H9 (cell line): Measurements from ENCODE around the gene CASP6. TPM values are rescaled to one million over a fixed set of nuclear protein-coding genes. Genes with fewer than 3 reads are reported as not detected.

Experiments used
- DNase-seq: peaks from one replicate; pipeline ENCODE4 v3.0.0-alpha.2; 2017
- H2AFZ ChIP-seq: one replicate; pipeline ENCODE4 v1.6.1; 2013; ENCODE audit warnings: mild to moderate bottlenecking, low read length, control low read depth, moderate library complexity
- H2AK5ac ChIP-seq: 2 replicates; pipeline ENCODE4 v1.6.1; 2013; ENCODE audit warnings: low read length, control low read depth, mixed read lengths; ENCODE audit not compliant: insufficient read length
- H2BK120ac ChIP-seq: one replicate; pipeline ENCODE4 v1.6.1; 2013; ENCODE audit warnings: low read depth, mild to moderate bottlenecking, low read length, control low read depth, inconsistent platforms; ENCODE audit not compliant: poor library complexity, severe bottlenecking
- H2BK12ac ChIP-seq: 2 replicates; pipeline ENCODE4 v1.6.1; 2013; ENCODE audit warnings: low read length, control low read depth, mixed read lengths, low read depth; ENCODE audit not compliant: insufficient read length
- H2BK15ac ChIP-seq: 2 replicates; pipeline ENCODE4 v1.6.1; 2013; ENCODE audit warnings: low read depth, low read length, control low read depth
- H2BK20ac ChIP-seq: one replicate; pipeline ENCODE4 v1.6.1; 2013; ENCODE audit warnings: low read depth, mild to moderate bottlenecking, low read length, control low read depth, inconsistent platforms; ENCODE audit not compliant: poor library complexity, severe bottlenecking
- H2BK5ac ChIP-seq: 2 replicates; pipeline ENCODE4 v1.6.1; 2013; ENCODE audit warnings: low read length, control low read depth, mixed read lengths; ENCODE audit not compliant: insufficient read length
- H3K14ac ChIP-seq: 2 replicates; pipeline ENCODE4 v1.6.1; 2013; ENCODE audit warnings: low read length, control low read depth; ENCODE audit not compliant: insufficient read depth
- H3K18ac ChIP-seq: 2 replicates; pipeline ENCODE4 v1.6.1; 2013; ENCODE audit warnings: low read depth, mild to moderate bottlenecking, mixed read lengths, low read length, control low read depth; ENCODE audit not compliant: insufficient read length
- H3K23ac ChIP-seq: 2 replicates; pipeline ENCODE4 v1.6.1; 2013; ENCODE audit warnings: low read length, control low read depth, mixed read lengths, low read depth; ENCODE audit not compliant: insufficient read length
- H3K23me2 ChIP-seq: 2 replicates; pipeline ENCODE4 v1.6.1; 2013; ENCODE audit warnings: low read depth, mild to moderate bottlenecking, mixed read lengths, low read length, control low read depth; ENCODE audit not compliant: insufficient read length, poor library complexity, severe bottlenecking
- H3K27ac ChIP-seq: 2 replicates; pipeline ENCODE4 v1.5.1; 2013; ENCODE audit warnings: low read length, control low read depth, mixed read lengths, low read depth; ENCODE audit not compliant: insufficient read length
- H3K27me3 ChIP-seq: 2 replicates; pipeline ENCODE4 v1.6.1; 2013; ENCODE audit warnings: low read length, control low read depth, inconsistent platforms; ENCODE audit not compliant: insufficient read depth
- H3K4ac ChIP-seq: 2 replicates; pipeline ENCODE4 v1.6.1; 2013; ENCODE audit warnings: low read depth, mild to moderate bottlenecking, control low read depth, inconsistent platforms, low read length, moderate library complexity
- H3K4me1 ChIP-seq: 2 replicates; pipeline ENCODE4 v1.6.1; 2013; ENCODE audit warnings: low read length, control low read depth, inconsistent platforms; ENCODE audit not compliant: insufficient read depth
- H3K4me2 ChIP-seq: 2 replicates; pipeline ENCODE4 v1.6.1; 2013; ENCODE audit warnings: low read length, control low read depth, mixed read lengths; ENCODE audit not compliant: insufficient read length, insufficient read depth
- H3K56ac ChIP-seq: 2 replicates; pipeline ENCODE4 v1.6.1; 2013; ENCODE audit warnings: low read depth, mild to moderate bottlenecking, mixed read lengths, low read length, control low read depth; ENCODE audit not compliant: insufficient read length
- H3K79me1 ChIP-seq: 2 replicates; pipeline ENCODE4 v1.6.1; 2013; ENCODE audit warnings: low read depth, mild to moderate bottlenecking, moderate library complexity, low read length, control low read depth, inconsistent platforms; ENCODE audit not compliant: insufficient read depth, poor library complexity, severe bottlenecking
- H3K79me2 ChIP-seq: 2 replicates; pipeline ENCODE4 v1.6.1; 2013; ENCODE audit warnings: low read length, control low read depth, inconsistent platforms; ENCODE audit not compliant: insufficient read depth
- H3K9ac ChIP-seq: 2 replicates; pipeline ENCODE4 v1.6.1; 2013; ENCODE audit warnings: low read length, control low read depth, mixed read lengths; ENCODE audit not compliant: insufficient read length; ENCODE audit errors: extremely low read depth
- H3K9me3 ChIP-seq: one replicate; pipeline ENCODE4 v1.6.1; 2013; ENCODE audit warnings: low read depth, low read length, inconsistent platforms; ENCODE audit not compliant: control insufficient read depth
- H3T11ph ChIP-seq: one replicate; pipeline ENCODE4 v1.6.1; 2013; ENCODE audit warnings: mild to moderate bottlenecking, low read length, control low read depth, inconsistent platforms
- H4K20me1 ChIP-seq: one replicate; pipeline ENCODE4 v1.6.1; 2013; ENCODE audit not compliant: control insufficient read depth, insufficient read length, insufficient read depth
- H4K5ac ChIP-seq: 2 replicates; pipeline ENCODE4 v1.6.1; 2013; ENCODE audit warnings: low read depth, mild to moderate bottlenecking, mixed read lengths, low read length, control low read depth; ENCODE audit not compliant: insufficient read length
- H4K8ac ChIP-seq: replicated peaks from 2 replicates; pipeline ENCODE4 v1.6.1; 2013; ENCODE audit warnings: low read length, control low read depth, mixed read lengths, low read depth; ENCODE audit not compliant: insufficient read length
- H4K91ac ChIP-seq: 2 replicates; pipeline ENCODE4 v1.6.1; 2013; ENCODE audit warnings: low read depth, mild to moderate bottlenecking, moderate library complexity, mixed read lengths, low read length, control low read depth; ENCODE audit not compliant: insufficient read length
- H3K27ac Mint-ChIP-seq, 3 experiments: 2 replicates in 2 of 3; 3 replicates in 1 of 3; pipeline ENCODE4 v1.8.0; 2020 to 2021; ENCODE audit warnings: mixed read lengths in 3 of 3, mild to moderate bottlenecking in 1 of 3, moderate library complexity in 1 of 3
- H3K27me3 Mint-ChIP-seq: 2 replicates; pipeline ENCODE4 v1.8.0; 2021; ENCODE audit warnings: low read depth, mild to moderate bottlenecking, moderate library complexity, mixed read lengths
- H3K36me3 Mint-ChIP-seq, 3 experiments: 2 replicates in 2 of 3; 3 replicates in 1 of 3; pipeline ENCODE4 v1.8.0; 2020 to 2021; ENCODE audit warnings: low read depth in 3 of 3, mixed read lengths in 3 of 3; ENCODE audit not compliant: insufficient read depth in 1 of 3
- H3K4me1 Mint-ChIP-seq, 2 experiments: 2 replicates each; pipeline ENCODE4 v1.8.0; 2020; ENCODE audit warnings: mixed read lengths in 2 of 2
- H3K4me3 Mint-ChIP-seq, 2 experiments: 2 replicates in 1 of 2; 3 replicates in 1 of 2; pipeline ENCODE4 v1.8.0; 2020 to 2021; ENCODE audit warnings: mild to moderate bottlenecking in 2 of 2, mixed read lengths in 2 of 2, moderate library complexity in 1 of 2
- H3K9me3 Mint-ChIP-seq, 2 experiments: 2 replicates in 1 of 2; 3 replicates in 1 of 2; pipeline ENCODE4 v1.8.0; 2020; ENCODE audit warnings: mild to moderate bottlenecking in 2 of 2, mixed read lengths in 2 of 2, moderate library complexity in 1 of 2
- WGBS: extraction: QIAGEN DNeasy Blood & Tissue Kit; methylation state at CpG from one replicate; pipeline ENCODE4 v1.1.7; 2013; ENCODE audit warnings: missing lambda C conversion rate, low lambda C conversion rate, mixed read lengths; ENCODE audit not compliant: insufficient read length; ENCODE audit errors: extremely low coverage; 5-methylcytosine and 5-hydroxymethylcytosine counted together
- total RNA-seq: library from RNA; stranded (reverse); gene quantifications from 2 replicates; pipeline ENCODE4 v1.2.1, GENCODE V29; 2021
- TF ChIP-seq, protein P1 (sequence below): fragments of 200-600 bp; sonication (generic); conservative IDR thresholded peaks from 3 replicates; pipeline ENCODE4 v1.8.0; 2021; ENCODE audit warnings: antibody characterized with exemption, mild to moderate bottlenecking

CASP6 gene
- total RNA-seq, 1 experiment from 2014 or later, result 25.2 TPM

DNA sequence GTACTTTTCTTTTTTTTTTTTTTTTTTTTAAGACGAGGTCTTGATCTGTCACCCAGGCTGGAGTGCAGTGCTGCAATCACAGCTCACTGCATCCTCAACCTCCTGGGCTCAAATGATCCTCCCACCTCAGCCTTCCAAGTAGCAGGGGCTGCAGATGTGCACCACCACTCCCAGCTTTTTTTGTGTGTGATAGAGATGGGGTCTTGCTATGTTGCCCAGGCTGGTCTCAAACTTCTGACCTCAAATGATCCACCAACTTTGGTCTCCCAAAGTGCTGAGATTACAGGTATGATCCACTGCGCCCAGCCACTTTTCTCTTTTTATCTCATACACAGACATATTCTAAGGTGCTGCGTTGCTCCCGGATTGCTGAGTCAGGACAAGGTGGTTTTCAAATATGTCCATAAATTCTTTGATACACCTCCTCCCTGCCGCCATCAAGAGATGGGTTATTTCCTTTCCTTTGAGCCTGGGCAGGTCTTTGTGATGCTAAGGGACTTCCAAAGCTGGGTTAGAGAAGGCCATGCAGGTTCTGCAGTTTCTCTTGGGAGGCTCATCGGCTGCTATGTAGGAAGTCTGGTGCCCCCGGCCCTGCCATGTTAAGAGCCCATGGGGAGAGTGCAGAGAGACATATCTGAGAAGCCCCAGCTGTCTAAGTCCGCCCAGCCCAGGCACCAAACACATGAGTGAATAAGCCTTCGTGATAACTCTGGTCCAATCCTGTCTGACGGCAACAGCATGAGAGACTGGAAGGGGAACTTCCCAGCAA is 35.0 kb upstream of the CASP6 start:
- no peak overlapping the region for H3T11ph ChIP-seq
- no peak overlapping the region for H2BK20ac ChIP-seq
- H3K18ac ChIP-seq, result no peak overlapping the region
- Mint-ChIP-seq H3K4me3 (no peak overlapping the region; a peak in 1 of 5 replicates), H3K27me3 (no peaks in the 10 kb centered on the region), H3K27ac (no peak overlapping the region; a peak in 1 of 7 replicates), H3K36me3 (no peaks in the 10 kb centered on the region), H3K4me1 (peaks cover 6% of the 10 kb centered on the region in 2 experiments; a peak in 3 of 4 replicates), H3K9me3 (no peaks in the 10 kb centered on the region; a peak in 1 of 5 replicates)
- H4K8ac ChIP-seq, result no peak overlapping the region
- no peak overlapping the region for H2BK15ac ChIP-seq
- H3K9me3 ChIP-seq, result no peaks in the 10 kb centered on the region
- TF ChIP-seq, protein P1, sequence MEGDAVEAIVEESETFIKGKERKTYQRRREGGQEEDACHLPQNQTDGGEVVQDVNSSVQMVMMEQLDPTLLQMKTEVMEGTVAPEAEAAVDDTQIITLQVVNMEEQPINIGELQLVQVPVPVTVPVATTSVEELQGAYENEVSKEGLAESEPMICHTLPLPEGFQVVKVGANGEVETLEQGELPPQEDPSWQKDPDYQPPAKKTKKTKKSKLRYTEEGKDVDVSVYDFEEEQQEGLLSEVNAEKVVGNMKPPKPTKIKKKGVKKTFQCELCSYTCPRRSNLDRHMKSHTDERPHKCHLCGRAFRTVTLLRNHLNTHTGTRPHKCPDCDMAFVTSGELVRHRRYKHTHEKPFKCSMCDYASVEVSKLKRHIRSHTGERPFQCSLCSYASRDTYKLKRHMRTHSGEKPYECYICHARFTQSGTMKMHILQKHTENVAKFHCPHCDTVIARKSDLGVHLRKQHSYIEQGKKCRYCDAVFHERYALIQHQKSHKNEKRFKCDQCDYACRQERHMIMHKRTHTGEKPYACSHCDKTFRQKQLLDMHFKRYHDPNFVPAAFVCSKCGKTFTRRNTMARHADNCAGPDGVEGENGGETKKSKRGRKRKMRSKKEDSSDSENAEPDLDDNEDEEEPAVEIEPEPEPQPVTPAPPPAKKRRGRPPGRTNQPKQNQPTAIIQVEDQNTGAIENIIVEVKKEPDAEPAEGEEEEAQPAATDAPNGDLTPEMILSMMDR, result no peak
- no peak overlapping the region for H2BK12ac ChIP-seq
- no peak overlapping the region for H2AFZ ChIP-seq
- H3K14ac ChIP-seq, result no peak overlapping the region
- no peak overlapping the region for H3K4me2 ChIP-seq
- H3K27me3 ChIP-seq, result no peaks in the 10 kb centered on the region
- no peak overlapping the region for H2BK5ac ChIP-seq
- H3K4me1 ChIP-seq, result no peaks in the 10 kb centered on the region
- no peak overlapping the region for H3K9ac ChIP-seq
- no peak overlapping the region for H3K4ac ChIP-seq
- WGBS, result no CpG with 5 or more reads among the region's 10 CpGs
- H4K5ac ChIP-seq, result no peak overlapping the region
- H2AK5ac ChIP-seq, result no peak overlapping the region
- H4K91ac ChIP-seq, result no peak overlapping the region
- H3K79me2 ChIP-seq, result no peaks in the 10 kb centered on the region
- no peak overlapping the region for H2BK120ac ChIP-seq
- H3K23me2 ChIP-seq, result no peaks in the 10 kb centered on the region
- H3K27ac ChIP-seq, result no peak overlapping the region
- DNase-seq, result peak; percentile 33
- H4K20me1 ChIP-seq, result no peaks in the 10 kb centered on the region
- no peak overlapping the region for H3K56ac ChIP-seq
- H3K23ac ChIP-seq, result no peak overlapping the region
- no peaks in the 10 kb centered on the region for H3K79me1 ChIP-seq
